HepG2 (cell line): Measurements from ENCODE around the gene RPLP2.

ENCODE experiments used
- CEBPB ChIP-seq: IDR thresholded peaks from 2 replicates; pipeline ENCODE4 v1.6.1; 2011; ENCODE audit warnings: low read depth, low read length, improper control_type of control experiment, borderline replicate concordance
- DNMT1 ChIP-seq: sonication (generic); formaldehyde crosslinking; IDR thresholded peaks from 2 replicates; pipeline ENCODE4 v1.5.1; 2020; ENCODE audit warnings: mild to moderate bottlenecking, missing genetic modification reagents
- FOXP4 ChIP-seq: sonication (generic); formaldehyde crosslinking; IDR thresholded peaks from 2 replicates; pipeline ENCODE4 v1.4.0; 2020; ENCODE audit warnings: missing genetic modification reagents
- MYC ChIP-seq: sonication (generic); formaldehyde crosslinking; IDR thresholded peaks from 2 replicates; pipeline ENCODE4 v1.9.0; 2021; ENCODE audit warnings: missing genetic modification reagents, borderline replicate concordance
- POLR2A ChIP-seq, 2 experiments: IDR thresholded peaks; 2 replicates each; pipeline ENCODE4 v1.6.1; 2011; ENCODE audit warnings: low read depth in 2 of 2, low read length in 2 of 2, mild to moderate bottlenecking in 1 of 2, moderate library complexity in 1 of 2; ENCODE audit not compliant: insufficient read depth in 1 of 2
- RXRA ChIP-seq: sonication (generic); formaldehyde crosslinking; IDR thresholded peaks from 2 replicates; pipeline ENCODE4 v1.5.1; 2020; ENCODE audit warnings: missing genetic modification reagents
- SRSF4 ChIP-seq: fragments of 200-400 bp; formaldehyde crosslinking; IDR thresholded peaks from one replicate; pipeline ENCODE4 v1.6.1; 2018; ENCODE audit warnings: mild to moderate bottlenecking, low read depth, low read length, moderate library complexity; ENCODE audit not compliant: poor library complexity, severe bottlenecking
- TP53 ChIP-seq: sonication (generic); formaldehyde crosslinking; conservative IDR thresholded peaks from 2 replicates; pipeline ENCODE4 v1.4.0; 2020; ENCODE audit warnings: missing genetic modification reagents
- ZBTB7A ChIP-seq: sonication (generic); formaldehyde crosslinking; IDR thresholded peaks from 2 replicates; pipeline ENCODE4 v1.8.0; 2022; ENCODE audit warnings: mild to moderate bottlenecking, missing genetic modification reagents
- ZFP62 ChIP-seq: sonication (generic); formaldehyde crosslinking; IDR thresholded peaks from 2 replicates; pipeline ENCODE4 v1.4.0; 2020; ENCODE audit warnings: missing genetic modification reagents
- TF ChIP-seq, protein P1 (sequence below): sonication (generic); formaldehyde crosslinking; IDR thresholded peaks from 2 replicates; pipeline ENCODE4 v1.4.0; 2020; ENCODE audit warnings: low read depth, mild to moderate bottlenecking, missing genetic modification reagents
- TF ChIP-seq, protein P2 (sequence below): sonication (generic); formaldehyde crosslinking; IDR thresholded peaks from 2 replicates; pipeline ENCODE4 v1.5.0; 2020; ENCODE audit warnings: mild to moderate bottlenecking, missing genetic modification reagents, moderate library complexity

- TF ChIP-seq DNMT1 (CRISPR knock-in tag) (no peak), SRSF4 (no peak), CEBPB (no peak), FOXP4 (CRISPR knock-in tag) (no peak), MYC (CRISPR knock-in tag) (no peak), ZFP62 (CRISPR knock-in tag) (no peak), ZBTB7A (CRISPR knock-in tag) (no peak), POLR2A (IDR thresholded peaks at IDR 0.05; ENCODE audit: insufficient read depth in 1 of 2, low read depth in 2 of 2, low read length in 2 of 2) (no peak), RXRA (no peak), TP53 (CRISPR knock-in tag) (no peak)
- TF ChIP-seq, protein P1, sequence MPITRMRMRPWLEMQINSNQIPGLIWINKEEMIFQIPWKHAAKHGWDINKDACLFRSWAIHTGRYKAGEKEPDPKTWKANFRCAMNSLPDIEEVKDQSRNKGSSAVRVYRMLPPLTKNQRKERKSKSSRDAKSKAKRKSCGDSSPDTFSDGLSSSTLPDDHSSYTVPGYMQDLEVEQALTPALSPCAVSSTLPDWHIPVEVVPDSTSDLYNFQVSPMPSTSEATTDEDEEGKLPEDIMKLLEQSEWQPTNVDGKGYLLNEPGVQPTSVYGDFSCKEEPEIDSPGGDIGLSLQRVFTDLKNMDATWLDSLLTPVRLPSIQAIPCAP (CRISPR knock-in tag): no peak
- TF ChIP-seq, protein P2, sequence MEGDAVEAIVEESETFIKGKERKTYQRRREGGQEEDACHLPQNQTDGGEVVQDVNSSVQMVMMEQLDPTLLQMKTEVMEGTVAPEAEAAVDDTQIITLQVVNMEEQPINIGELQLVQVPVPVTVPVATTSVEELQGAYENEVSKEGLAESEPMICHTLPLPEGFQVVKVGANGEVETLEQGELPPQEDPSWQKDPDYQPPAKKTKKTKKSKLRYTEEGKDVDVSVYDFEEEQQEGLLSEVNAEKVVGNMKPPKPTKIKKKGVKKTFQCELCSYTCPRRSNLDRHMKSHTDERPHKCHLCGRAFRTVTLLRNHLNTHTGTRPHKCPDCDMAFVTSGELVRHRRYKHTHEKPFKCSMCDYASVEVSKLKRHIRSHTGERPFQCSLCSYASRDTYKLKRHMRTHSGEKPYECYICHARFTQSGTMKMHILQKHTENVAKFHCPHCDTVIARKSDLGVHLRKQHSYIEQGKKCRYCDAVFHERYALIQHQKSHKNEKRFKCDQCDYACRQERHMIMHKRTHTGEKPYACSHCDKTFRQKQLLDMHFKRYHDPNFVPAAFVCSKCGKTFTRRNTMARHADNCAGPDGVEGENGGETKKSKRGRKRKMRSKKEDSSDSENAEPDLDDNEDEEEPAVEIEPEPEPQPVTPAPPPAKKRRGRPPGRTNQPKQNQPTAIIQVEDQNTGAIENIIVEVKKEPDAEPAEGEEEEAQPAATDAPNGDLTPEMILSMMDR (CRISPR knock-in tag): no peak
These were observed 17.0 kb downstream of the RPLP2 start for GRCh38 chr11:826836-827145.
